SK-N-SH treated with all-trans-retinoic acid at 6 μM for 48 hours (cell line): ENCODE results near the gene SKIC2.
A peak's percentile ranks its signal among the peaks of the same experiment; 100 is the strongest.
"Not testable (repeated sequence)": the region's sequence is repeated elsewhere in the genome, so short reads cannot be mapped to it uniquely, and the experiment has no call there.

Source experiments
- ATAC-seq: fragments of 200-7000 bp; cut with Tn5 transposase; 3 replicates; pipeline ENCODE4 v1.9.1; 2020; ENCODE audit warnings: mild to moderate bottlenecking, moderate library complexity
- ARNTL ChIP-seq: fragments of 450-650 bp; formaldehyde crosslinking; IDR thresholded peaks from 2 replicates; pipeline ENCODE4 v1.5.0; 2020; ENCODE audit warnings: low read depth, mild to moderate bottlenecking, moderate library complexity, borderline replicate concordance
- BACH2 ChIP-seq: fragments of 250-450 bp; sonication (Bioruptor Pico); IDR thresholded peaks from 2 replicates; pipeline ENCODE4 v1.9.0; 2021; ENCODE audit warnings: mild to moderate bottlenecking, borderline replicate concordance
- CSDC2 ChIP-seq: fragments of 250-450 bp; sonication (Bioruptor Pico); IDR thresholded peaks from 2 replicates; pipeline ENCODE4 v1.5.0; 2020; ENCODE audit warnings: mild to moderate bottlenecking, moderate library complexity
- ESRRG ChIP-seq: fragments of 250-450 bp; sonication (Bioruptor Pico); IDR thresholded peaks from 2 replicates; pipeline ENCODE4 v1.6.1; 2021; ENCODE audit warnings: mild to moderate bottlenecking
- ISL1 ChIP-seq: fragments of 250-450 bp; sonication (Bioruptor Pico); IDR thresholded peaks from 2 replicates; pipeline ENCODE4 v2.1.2; 2022; ENCODE audit warnings: mild to moderate bottlenecking, moderate library complexity
- OSR1 ChIP-seq: fragments of 250-450 bp; sonication (Bioruptor Pico); IDR thresholded peaks from 2 replicates; pipeline ENCODE4 v1.8.0; 2022; ENCODE audit warnings: moderate library complexity, mild to moderate bottlenecking, inconsistent platforms
- PPARA ChIP-seq: fragments of 250-450 bp; sonication (Bioruptor Pico); IDR thresholded peaks from 2 replicates; pipeline ENCODE4 v1.5.0; 2020; ENCODE audit warnings: mild to moderate bottlenecking, borderline replicate concordance
- SNAI2 ChIP-seq: fragments of 250-450 bp; sonication (Bioruptor Pico); IDR thresholded peaks from 2 replicates; pipeline ENCODE4 v1.5.0; 2020; ENCODE audit warnings: mild to moderate bottlenecking, moderate library complexity
- TCF4 ChIP-seq: fragments of 250-450 bp; sonication (Bioruptor Pico); IDR thresholded peaks from 2 replicates; pipeline ENCODE4 v1.8.0; 2021; ENCODE audit warnings: mild to moderate bottlenecking, moderate library complexity, borderline replicate concordance
- TOX ChIP-seq: fragments of 250-450 bp; sonication (Bioruptor Pico); IDR thresholded peaks from 2 replicates; pipeline ENCODE4 v1.8.0; 2021; ENCODE audit warnings: mild to moderate bottlenecking, moderate library complexity, borderline replicate concordance
- ZC3H10 ChIP-seq: fragments of 250-450 bp; sonication (Bioruptor Pico); IDR thresholded peaks from 2 replicates; pipeline ENCODE4 v1.5.1; 2021; ENCODE audit warnings: mild to moderate bottlenecking, moderate library complexity
- ZFP3 ChIP-seq: fragments of 250-450 bp; sonication (Bioruptor Pico); IDR thresholded peaks from 2 replicates; pipeline ENCODE4 v1.5.0; 2020; ENCODE audit warnings: mild to moderate bottlenecking, moderate library complexity
- ZFP30 ChIP-seq: fragments of 450-650 bp; formaldehyde crosslinking; IDR thresholded peaks from 2 replicates; pipeline ENCODE4 v1.5.0; 2022; ENCODE audit warnings: mild to moderate bottlenecking, moderate library complexity
- ZNF565 ChIP-seq: fragments of 450-650 bp; formaldehyde crosslinking; conservative IDR thresholded peaks from 2 replicates; pipeline ENCODE4 v1.5.0; 2020; ENCODE audit warnings: low read depth, mild to moderate bottlenecking, moderate library complexity
- ZNF70 ChIP-seq: fragments of 450-650 bp; formaldehyde crosslinking; IDR thresholded peaks from 2 replicates; pipeline ENCODE4 v1.5.0; 2020; ENCODE audit warnings: mild to moderate bottlenecking, moderate library complexity
- ZNF8 ChIP-seq: fragments of 450-650 bp; formaldehyde crosslinking; IDR thresholded peaks from 2 replicates; pipeline ENCODE4 v1.5.0; 2020; ENCODE audit warnings: mild to moderate bottlenecking, moderate library complexity
- TF ChIP-seq, protein P1 (sequence below): fragments of 250-450 bp; sonication (Bioruptor Pico); IDR thresholded peaks from 2 replicates; pipeline ENCODE4 v1.5.1; 2021; ENCODE audit warnings: mild to moderate bottlenecking, moderate library complexity
- TF ChIP-seq, protein P2 (sequence below): fragments of 250-450 bp; sonication (Bioruptor Pico); IDR thresholded peaks from 2 replicates; pipeline ENCODE4 v1.5.1; 2020; ENCODE audit warnings: low read depth, mild to moderate bottlenecking, moderate library complexity
- TF ChIP-seq, protein P3 (sequence below): fragments of 250-450 bp; sonication (Bioruptor Pico); IDR thresholded peaks from 2 replicates; pipeline ENCODE4 v1.8.0; 2021; ENCODE audit warnings: low read depth, mild to moderate bottlenecking, moderate library complexity, borderline replicate concordance
- TF ChIP-seq, protein P4 (sequence below): fragments of 250-450 bp; sonication (Bioruptor Pico); IDR thresholded peaks from 2 replicates; pipeline ENCODE4 v1.5.0; 2020; ENCODE audit warnings: mild to moderate bottlenecking, moderate library complexity
- TF ChIP-seq, protein P5 (sequence below): fragments of 250-450 bp; sonication (Bioruptor Pico); IDR thresholded peaks from 2 replicates; pipeline ENCODE4 v1.8.0; 2020; ENCODE audit warnings: mild to moderate bottlenecking, moderate library complexity, borderline replicate concordance

SKIC2 gene

DNA sequence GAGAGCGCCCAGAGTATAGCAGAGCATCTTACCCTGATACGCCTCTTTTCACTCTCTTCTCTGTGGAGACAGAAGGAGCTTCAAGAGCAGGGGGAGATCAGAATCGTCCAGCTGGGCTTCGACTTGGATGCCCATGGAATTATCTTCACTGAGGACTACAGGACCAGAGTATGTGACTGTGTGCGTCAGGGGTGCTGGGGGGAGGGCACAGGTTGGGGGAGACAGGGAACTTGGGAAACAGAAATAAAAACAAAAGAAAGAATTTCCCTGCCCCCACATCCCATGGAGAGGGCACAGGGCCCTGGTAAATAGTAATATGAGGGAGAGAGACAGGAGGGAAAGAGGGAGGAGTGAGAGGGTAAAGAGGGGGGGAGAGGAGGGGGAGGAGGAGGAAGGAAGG, 19.9 kb downstream of the SKIC2 start:
- no peak for ATAC-seq
- TF ChIP-seq TCF4: no peak
- TF ChIP-seq ZNF70 (CRISPR knock-in tag): no peak
- no peak for TF ChIP-seq ZC3H10 (CRISPR knock-in tag)
- TF ChIP-seq, protein P1, sequence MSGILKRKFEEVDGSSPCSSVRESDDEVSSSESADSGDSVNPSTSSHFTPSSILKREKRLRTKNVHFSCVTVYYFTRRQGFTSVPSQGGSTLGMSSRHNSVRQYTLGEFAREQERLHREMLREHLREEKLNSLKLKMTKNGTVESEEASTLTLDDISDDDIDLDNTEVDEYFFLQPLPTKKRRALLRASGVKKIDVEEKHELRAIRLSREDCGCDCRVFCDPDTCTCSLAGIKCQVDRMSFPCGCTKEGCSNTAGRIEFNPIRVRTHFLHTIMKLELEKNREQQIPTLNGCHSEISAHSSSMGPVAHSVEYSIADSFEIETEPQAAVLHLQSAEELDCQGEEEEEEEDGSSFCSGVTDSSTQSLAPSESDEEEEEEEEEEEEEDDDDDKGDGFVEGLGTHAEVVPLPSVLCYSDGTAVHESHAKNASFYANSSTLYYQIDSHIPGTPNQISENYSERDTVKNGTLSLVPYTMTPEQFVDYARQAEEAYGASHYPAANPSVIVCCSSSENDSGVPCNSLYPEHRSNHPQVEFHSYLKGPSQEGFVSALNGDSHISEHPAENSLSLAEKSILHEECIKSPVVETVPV (CRISPR knock-in tag): no peak
- TF ChIP-seq, protein P2, sequence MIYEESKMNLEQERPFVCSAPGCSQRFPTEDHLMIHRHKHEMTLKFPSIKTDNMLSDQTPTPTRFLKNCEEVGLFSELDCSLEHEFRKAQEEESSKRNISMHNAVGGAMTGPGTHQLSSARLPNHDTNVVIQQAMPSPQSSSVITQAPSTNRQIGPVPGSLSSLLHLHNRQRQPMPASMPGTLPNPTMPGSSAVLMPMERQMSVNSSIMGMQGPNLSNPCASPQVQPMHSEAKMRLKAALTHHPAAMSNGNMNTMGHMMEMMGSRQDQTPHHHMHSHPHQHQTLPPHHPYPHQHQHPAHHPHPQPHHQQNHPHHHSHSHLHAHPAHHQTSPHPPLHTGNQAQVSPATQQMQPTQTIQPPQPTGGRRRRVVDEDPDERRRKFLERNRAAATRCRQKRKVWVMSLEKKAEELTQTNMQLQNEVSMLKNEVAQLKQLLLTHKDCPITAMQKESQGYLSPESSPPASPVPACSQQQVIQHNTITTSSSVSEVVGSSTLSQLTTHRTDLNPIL (CRISPR knock-in tag): no peak
- no peak for TF ChIP-seq PPARA
- no peak for TF ChIP-seq ZNF8 (CRISPR knock-in tag)
- no peak for TF ChIP-seq ZNF565 (CRISPR knock-in tag)
- TF ChIP-seq ESRRG (CRISPR knock-in tag): no peak
- no peak for TF ChIP-seq BACH2 (CRISPR knock-in tag)
- no peak for TF ChIP-seq ZFP3
- TF ChIP-seq CSDC2 (CRISPR knock-in tag): no peak
- TF ChIP-seq TOX (CRISPR knock-in tag): no peak

DNA sequence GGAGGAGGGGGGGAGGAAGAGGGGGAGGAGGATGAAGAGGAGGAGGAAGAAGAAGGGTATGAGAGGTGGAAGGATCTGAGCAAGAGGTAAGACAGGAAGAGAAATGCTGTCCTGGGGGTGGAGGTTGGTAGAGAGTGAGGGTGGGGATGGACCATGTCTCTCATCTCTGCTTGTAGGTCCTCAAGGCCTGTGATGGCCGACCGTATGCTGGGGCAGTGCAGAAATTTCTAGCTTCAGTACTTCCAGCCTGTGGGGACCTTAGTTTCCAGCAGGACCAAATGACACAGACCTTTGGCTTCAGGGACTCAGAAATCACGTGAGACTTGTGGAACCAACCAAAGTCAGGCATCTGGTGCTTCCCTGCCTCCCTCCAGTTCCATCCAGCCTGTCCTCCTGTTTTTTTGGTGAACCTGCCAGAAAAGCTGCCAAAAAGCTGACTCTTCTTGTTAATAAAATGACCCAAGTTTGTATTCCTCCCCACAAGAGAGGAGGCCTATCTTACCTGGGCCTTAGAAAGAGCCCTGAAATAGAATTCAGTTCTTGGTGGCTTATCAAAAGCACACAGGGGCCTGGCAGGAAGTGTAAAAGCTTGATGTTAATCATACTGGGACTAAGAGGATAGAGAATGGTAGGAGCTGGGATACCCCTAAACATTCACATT, 20.4 kb downstream of the SKIC2 start:
- TF ChIP-seq BACH2 (CRISPR knock-in tag): no peak
- no peak for TF ChIP-seq ESRRG (CRISPR knock-in tag)
- TF ChIP-seq SNAI2: no peak
- TF ChIP-seq ARNTL: no peak
- TF ChIP-seq, protein P3, sequence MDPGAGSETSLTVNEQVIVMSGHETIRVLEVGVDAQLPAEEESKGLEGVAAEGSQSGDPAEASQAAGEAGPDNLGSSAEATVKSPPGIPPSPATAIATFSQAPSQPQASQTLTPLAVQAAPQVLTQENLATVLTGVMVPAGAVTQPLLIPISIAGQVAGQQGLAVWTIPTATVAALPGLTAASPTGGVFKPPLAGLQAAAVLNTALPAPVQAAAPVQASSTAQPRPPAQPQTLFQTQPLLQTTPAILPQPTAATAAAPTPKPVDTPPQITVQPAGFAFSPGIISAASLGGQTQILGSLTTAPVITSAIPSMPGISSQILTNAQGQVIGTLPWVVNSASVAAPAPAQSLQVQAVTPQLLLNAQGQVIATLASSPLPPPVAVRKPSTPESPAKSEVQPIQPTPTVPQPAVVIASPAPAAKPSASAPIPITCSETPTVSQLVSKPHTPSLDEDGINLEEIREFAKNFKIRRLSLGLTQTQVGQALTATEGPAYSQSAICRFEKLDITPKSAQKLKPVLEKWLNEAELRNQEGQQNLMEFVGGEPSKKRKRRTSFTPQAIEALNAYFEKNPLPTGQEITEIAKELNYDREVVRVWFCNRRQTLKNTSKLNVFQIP: no peak
- TF ChIP-seq ZNF70 (CRISPR knock-in tag): no peak
- TF ChIP-seq, protein P2 (CRISPR knock-in tag): no peak
- TF ChIP-seq TOX (CRISPR knock-in tag): no peak
- TF ChIP-seq ZFP30 (CRISPR knock-in tag): no peak
- no peak for TF ChIP-seq ZFP3
- TF ChIP-seq, protein P4, sequence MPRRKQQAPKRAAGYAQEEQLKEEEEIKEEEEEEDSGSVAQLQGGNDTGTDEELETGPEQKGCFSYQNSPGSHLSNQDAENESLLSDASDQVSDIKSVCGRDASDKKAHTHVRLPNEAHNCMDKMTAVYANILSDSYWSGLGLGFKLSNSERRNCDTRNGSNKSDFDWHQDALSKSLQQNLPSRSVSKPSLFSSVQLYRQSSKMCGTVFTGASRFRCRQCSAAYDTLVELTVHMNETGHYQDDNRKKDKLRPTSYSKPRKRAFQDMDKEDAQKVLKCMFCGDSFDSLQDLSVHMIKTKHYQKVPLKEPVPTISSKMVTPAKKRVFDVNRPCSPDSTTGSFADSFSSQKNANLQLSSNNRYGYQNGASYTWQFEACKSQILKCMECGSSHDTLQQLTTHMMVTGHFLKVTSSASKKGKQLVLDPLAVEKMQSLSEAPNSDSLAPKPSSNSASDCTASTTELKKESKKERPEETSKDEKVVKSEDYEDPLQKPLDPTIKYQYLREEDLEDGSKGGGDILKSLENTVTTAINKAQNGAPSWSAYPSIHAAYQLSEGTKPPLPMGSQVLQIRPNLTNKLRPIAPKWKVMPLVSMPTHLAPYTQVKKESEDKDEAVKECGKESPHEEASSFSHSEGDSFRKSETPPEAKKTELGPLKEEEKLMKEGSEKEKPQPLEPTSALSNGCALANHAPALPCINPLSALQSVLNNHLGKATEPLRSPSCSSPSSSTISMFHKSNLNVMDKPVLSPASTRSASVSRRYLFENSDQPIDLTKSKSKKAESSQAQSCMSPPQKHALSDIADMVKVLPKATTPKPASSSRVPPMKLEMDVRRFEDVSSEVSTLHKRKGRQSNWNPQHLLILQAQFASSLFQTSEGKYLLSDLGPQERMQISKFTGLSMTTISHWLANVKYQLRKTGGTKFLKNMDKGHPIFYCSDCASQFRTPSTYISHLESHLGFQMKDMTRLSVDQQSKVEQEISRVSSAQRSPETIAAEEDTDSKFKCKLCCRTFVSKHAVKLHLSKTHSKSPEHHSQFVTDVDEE: no peak
- TF ChIP-seq OSR1: no peak
- TF ChIP-seq PPARA: no peak
- no peak for TF ChIP-seq ZC3H10 (CRISPR knock-in tag)
- TF ChIP-seq, protein P5, sequence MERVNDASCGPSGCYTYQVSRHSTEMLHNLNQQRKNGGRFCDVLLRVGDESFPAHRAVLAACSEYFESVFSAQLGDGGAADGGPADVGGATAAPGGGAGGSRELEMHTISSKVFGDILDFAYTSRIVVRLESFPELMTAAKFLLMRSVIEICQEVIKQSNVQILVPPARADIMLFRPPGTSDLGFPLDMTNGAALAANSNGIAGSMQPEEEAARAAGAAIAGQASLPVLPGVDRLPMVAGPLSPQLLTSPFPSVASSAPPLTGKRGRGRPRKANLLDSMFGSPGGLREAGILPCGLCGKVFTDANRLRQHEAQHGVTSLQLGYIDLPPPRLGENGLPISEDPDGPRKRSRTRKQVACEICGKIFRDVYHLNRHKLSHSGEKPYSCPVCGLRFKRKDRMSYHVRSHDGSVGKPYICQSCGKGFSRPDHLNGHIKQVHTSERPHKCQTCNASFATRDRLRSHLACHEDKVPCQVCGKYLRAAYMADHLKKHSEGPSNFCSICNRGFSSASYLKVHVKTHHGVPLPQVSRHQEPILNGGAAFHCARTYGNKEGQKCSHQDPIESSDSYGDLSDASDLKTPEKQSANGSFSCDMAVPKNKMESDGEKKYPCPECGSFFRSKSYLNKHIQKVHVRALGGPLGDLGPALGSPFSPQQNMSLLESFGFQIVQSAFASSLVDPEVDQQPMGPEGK (CRISPR knock-in tag): no peak
- TF ChIP-seq ISL1: no peak
- TF ChIP-seq, protein P1 (CRISPR knock-in tag): no peak
- no peak for TF ChIP-seq ZNF8 (CRISPR knock-in tag)
- no peak for TF ChIP-seq ZNF565 (CRISPR knock-in tag)
- no peak for ATAC-seq

DNA sequence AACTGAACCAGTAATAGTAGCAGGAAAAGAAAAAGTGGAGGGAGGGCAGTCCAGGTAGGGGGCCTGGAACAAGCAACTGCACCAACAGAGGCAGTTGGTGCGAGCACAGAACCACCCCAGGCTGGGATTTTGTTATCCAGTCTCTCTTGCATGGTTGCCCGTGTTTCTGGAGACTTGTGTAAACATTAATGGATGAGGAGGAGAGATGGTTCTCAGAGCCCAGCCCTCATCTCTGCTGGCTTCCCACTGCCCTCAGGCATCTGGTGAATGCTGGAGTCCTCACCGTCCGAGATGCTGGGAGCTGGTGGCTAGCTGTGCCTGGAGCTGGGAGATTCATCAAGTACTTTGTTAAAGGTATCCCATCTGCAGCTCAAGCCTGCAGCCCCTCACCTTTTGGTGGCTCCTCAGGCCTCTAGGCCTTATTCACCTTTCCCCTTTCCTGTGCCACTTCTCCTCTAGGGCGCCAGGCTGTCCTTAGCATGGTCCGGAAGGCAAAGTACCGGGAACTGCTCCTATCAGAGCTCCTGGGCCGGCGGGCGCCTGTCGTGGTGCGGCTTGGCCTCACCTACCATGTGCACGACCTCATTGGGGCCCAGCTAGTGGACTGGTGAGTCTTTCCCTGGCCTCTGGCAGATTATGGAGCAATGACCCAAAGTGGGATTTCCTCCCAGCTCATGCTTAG, 21.4 kb downstream of the SKIC2 start:
- not testable (repeated sequence) for ATAC-seq

DNA sequence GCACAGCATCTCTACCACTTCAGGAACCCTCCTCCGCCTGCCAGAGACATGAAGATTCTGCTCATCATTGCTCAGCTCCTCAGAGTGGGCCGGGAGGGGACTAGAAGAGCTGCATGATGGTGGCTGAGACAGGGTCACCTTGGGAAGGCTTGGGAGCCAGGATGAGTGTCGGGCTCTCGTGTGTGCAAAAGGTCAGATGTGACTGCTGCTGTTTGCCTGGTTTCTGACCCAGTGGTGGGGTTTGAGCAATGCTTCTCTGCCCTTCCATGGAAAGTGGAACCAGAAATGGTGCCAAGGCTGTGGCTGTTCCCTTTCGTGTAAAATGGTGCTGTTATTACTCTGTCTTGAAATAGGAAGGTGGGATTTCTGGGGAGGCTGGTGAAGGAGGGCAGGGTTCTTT, 22.0 kb downstream of the SKIC2 start:
- ATAC-seq: not testable (repeated sequence)

DNA sequence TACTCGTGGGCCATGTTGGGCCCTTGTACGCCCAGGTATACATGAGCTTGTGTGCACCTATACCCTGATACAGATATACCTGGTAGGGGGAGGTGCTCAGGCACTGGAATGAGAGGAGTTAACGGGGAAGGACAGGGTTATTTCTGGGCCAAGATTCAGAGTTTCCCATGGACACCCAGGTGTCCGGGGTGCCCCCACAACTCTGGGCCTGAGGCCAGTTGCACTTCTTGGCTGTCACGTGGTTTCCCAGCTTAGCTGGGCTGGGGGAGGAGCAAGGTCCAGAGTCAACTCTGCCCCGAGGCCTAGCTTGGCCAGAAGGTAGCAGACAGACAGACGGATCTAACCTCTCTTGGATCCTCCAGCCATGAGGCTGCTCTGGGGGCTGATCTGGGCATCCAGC, 22.8 kb downstream of the SKIC2 start, which contains the start of gene C4A:
TSS of gene C4A (plus strand) at position 314 of the 400 bp plus-strand sequence. CDS start at position 365, 51 bp downstream.
- ATAC-seq: not testable (repeated sequence)

DNA sequence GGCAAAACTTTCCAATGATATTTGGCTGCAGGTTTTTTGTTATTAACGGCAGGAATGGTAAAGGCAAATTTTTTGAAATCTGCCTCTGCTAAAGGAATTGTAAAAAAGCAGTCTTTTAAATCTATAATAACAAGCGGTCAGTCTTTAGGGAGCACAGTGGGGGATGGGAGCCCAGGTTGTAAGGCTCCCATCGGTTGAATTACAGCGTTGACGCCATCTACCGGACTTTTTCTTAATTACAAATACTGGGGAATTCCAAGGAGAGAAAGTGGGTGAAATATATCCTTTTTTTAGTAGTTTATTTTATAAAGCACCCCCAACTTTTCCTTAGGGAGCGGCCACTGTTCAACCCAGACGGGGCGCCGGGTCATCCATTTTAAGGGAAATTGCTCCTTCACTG, 30.4 kb downstream of the SKIC2 start:
- peak; percentile 54; the same call in 2 of the 3 replicates for ATAC-seq
